LoVo (cell line): ENCODE data around the gene CANT1.

ENCODE experiments used
- DNase-seq: peaks from one replicate; pipeline ENCODE4 v3.0.0-alpha.2; 2016; ENCODE audit warnings: low spot score

Gene CANT1

GRCh38 chr17:79009397-79010303 lies at the start of gene CANT1:
Gene CANT1 (minus strand): TSS chr17:79009764. CDS start chr17:78997622, 12,142 bp downstream.
- peak; percentile 89 for DNase-seq

DNA sequence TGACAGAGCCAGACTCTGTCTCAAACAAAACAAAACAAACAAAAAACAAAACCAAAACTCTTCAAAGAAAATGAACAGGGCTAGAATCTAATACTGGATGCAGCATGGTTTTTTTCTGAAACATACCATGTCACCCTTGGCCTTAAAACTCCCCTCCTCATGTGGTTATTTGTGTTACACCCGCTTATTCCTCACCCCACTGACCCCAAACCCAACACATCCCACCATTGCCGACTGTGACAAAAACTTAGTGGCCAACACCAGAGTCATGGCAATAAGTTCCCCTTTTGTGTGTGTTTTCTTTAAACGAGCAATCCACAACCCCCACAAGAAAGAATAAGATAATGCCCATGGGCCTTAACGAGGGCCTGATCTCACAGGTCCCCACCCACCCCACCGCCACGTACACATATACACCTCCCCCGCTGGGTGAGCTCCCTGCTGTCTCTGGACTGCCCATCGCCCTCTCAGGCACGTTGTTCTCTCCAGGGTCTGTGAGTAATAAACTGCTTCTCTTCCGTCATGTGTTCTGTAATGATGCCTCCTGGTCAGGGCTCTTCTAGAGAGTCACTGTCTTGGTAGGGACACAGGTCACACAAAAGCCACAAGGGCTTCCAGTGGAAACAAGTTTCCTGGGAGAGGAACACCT lies 48.3 kb upstream of the CANT1 start:
- DNase-seq, result no peak

DNA sequence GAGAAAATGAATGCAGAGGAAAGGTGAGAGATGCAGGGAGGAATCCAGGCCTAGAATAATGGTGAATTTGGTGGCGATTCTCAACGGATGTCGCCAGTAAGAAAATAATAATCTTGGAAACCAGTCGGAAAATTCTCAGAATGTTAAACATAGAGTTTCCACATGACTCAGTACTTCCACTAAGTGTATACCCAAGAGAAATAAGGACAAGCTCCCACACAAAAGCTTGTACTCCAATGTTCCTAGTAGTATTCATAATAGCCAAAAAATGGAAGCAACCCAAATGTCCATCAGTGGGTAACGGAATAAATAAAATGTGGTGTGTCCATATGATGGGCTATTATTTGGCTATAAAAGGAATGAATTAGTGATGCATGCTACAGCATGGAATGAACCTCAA lies 45.6 kb upstream of the CANT1 start:
- no peak for DNase-seq

DNA sequence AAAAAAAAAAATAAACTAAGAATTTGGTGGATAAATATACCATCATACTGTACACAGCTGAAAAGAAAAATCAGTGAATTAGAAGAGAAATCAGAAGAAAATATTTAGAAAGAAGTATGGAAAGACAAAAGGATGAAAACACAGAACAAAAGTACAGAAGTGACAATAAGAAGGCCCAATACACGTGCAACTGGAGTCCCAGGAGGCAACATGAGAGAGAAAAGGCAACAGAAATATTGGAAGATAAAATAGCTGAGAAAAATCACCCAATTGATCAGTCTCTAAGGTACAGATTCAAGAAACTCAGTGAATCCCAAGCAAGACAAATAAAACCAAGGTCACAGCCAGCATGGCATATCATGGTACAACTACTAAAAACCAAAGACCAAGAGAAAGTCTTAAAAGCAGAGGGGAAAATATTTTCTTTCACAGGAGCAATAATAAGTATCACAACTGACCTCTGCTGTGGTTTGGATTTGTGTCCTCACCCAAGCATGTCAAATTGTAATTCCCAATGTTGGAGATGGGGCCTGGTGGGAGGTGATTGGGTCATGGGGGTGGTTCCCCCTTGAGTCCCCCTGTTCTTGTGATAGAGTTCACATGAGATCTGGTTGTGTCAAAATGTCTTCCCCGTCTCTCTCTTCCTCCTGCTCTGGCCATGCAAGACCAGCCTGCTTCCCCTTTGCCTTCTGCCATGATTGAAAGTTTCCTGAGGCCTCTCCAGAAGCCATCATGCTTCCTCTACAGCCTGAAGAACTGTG lies 44.8 kb upstream of the CANT1 start:
- no peak for DNase-seq

DNA sequence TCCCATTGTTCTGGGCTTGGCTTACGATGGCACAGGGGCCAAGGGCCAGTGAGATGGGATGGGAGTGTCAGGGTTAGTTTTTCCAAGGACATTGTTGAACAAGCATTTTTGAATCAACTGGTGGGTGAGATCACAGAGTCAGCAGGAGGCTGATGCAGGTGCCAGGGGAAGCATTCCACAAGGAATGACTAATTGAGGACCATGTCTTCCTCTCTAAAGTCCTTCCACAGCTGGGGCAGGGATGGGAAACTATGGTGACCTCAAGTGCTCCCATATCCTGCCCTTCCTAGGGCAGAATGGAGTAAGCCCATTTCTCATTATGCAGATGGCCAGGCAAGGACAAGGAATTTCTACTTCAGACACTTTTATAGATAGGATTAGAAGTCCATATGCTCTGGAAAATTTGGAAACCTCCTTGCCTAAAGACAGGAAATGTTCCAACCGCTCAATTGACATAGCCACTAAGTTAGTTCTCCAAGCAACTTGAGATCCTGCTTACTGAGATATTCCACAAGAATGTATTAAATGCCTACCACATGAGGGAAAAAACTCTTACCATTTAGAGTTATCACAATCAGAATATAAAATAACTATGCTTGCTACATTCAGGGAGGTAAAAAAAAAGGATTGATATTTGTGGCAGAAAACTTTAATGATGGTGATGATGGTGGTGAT lies 43.8 kb upstream of the CANT1 start:
- DNase-seq, result no peak

DNA sequence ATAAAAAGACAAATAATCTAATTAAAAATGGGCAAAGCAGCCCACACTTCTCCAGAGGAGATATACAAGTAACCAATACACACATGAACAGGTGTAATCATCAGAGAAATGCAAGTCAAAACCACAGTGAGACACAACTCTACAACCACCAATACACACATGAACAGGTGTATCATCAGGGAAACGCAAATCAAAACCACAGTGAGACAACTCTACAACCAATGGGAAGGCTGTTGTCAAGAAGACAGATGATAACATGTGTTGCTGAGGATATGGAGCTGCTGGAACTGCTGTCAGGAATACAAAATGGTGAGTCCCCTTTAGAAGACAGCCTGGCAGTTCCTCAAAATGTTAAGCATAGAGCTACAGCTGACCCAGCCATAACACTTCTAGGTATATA lies 42.6 kb upstream of the CANT1 start:
- DNase-seq, result no peak

DNA sequence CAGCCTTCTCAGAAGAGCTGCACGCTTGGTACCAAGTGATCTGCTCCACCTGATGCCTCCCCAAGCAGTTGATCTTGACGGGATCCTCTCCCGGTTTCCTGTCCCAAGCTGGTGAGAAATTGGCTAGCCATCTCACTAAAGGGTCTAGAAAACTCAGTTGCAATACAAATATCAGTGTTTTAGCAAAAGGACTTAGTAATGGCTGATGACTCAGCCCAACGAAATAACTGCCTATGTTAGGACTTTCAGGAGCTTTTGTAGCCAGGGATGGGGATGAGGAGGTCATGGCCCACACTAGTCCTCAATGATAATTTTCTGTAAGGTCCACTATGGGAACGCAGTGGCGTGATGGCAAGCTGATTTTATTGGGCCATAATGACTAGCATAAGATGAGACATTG lies 41.7 kb upstream of the CANT1 start:
- no peak for DNase-seq

DNA sequence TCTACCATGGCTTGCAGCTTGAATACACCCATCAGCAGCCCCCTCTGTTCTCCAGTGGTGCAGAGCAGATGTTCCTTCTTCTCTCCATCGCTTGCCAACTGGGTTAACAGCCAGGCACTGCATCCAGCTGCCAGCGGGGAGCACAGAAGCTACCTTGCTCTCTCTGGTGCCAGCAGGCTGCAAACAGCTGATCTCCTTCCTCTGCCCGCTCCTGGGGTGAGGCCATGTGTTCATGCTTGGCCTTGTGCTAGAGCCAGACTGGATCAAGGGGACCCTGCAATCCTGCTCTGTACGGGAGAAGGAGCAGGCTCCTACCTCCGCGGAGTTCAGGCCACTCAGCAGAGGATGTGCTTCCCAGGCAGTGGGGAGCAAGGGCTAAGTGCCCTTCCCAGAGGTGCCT lies 41.0 kb upstream of the CANT1 start:
- no peak for DNase-seq

- DNase-seq, result no peak
These were observed 40.3 kb upstream of the CANT1 start for GRCh38 chr17:79049821-79050220.

- no peak for DNase-seq
These were observed 39.5 kb upstream of the CANT1 start for GRCh38 chr17:79048826-79049755.

- peak; percentile 28 for DNase-seq
These were observed 38.6 kb upstream of the CANT1 start for GRCh38 chr17:79047923-79048825.

GRCh38 chr17:79047291-79047920 lies 37.8 kb upstream of the CANT1 start:
- no peak for DNase-seq

DNA sequence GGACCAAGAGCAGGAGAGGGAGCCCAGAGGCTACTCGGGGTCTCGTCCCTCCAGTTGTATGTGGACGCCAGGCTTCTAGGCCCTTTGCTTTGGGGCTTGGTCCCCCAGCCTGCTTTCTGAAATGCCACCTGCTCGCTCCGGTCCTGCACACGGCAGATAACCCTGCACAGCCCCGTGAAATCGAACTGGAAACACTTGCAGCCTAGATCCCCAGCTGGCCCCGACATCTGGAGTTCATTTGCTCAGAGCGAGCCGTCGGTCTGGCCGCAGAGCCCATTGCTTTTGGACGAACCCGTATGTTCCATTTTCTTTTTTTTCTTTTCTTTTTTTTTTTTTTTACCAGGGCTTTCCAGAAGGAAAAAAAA lies 37.3 kb upstream of the CANT1 start:
- DNase-seq, result no peak

DNA sequence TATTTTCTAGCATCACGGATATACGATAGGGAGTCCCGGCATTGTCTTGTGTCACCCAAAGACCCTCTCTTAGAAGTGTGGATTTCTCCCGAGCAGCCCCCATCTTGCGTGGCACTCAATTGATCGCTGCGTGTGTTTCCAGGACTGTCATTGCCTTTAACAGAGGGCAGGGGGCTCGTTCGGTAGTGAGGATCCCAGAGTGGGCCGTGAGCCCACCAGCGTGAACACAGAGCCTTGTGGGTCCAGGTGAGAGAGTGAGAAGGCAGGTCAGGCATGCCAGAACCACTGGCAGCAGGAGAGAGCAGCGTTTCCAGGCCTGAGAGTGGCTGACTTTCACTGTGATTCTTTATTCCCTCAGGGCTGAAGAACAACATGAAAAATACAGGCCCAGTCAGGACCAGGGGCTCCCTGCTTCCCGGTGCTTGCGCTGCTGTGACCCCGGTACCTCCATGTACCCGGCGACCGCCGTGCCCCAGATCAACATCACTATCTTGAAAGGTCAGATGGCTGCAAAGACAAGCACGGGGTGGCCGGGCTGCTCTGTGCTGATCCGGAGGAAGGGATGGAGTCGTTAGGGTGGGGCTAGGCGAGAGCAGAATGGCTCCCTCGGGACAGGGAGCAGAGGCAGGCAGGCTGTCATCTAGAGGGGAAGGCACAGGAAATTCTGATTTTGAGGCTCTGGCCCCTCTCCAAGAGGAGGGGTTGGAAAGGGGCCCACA lies 36.8 kb upstream of the CANT1 start:
- no peak for DNase-seq

DNA sequence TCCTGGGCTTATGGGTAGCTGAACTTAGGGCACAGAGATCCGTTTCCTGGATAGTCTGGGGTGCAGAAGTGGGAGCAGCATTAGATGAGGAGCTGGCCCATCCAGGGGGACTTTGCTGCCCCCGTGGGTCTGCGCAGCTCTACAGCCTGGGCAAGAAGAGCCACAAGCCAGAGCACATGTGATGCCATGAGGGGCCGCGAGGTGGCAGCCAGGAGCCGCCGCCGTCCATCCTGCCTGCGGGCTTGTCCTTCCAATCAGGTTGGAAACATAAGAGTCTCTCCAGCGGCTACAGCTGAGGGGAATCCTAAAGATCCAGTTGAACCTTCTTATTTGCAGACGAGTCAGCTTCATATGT lies 36.3 kb upstream of the CANT1 start:
- DNase-seq, result peak; percentile 69

DNA sequence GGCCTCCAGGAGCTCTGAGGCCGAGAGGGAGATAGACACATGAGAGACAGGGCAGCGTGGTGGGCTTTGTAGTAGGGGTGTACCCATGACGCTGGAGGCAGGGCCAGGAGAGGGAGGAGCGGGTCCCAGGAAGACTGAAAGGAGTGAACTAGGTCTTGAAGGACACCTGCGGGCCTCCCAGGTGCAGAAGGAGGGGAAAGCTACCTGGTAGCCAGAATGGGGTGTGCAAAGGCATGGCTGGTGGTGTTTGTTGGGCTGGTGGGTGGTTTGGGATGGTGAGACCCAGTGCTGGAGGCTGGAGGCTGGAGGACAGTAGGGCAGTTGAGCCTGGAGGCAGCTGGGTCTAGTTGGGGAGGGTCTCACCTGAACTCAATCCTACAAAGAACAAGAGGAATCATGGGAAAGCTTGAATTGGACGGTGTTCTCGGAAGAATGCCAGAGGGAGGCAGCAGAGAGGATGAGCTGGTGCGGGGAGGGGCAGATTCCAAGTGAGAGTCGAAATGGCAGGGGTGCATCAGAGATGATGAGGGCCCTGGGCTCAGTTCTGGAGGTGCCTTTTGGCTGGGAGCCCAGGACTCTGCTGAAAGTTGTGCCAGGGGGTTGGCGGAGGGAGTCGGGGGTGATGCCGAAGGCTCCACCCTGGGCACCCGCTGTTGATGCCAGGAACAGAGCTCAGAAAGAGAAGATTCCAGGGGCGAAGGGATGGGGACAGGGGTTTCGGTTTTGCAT lies 35.6 kb upstream of the CANT1 start:
- no peak for DNase-seq

- DNase-seq, result no peak
These were observed 34.9 kb upstream of the CANT1 start for GRCh38 chr17:79044462-79044861.

GRCh38 chr17:79043931-79044320 lies 34.4 kb upstream of the CANT1 start:
- no peak for DNase-seq
